ENCODE data around the gene P2RY6. TPM values are rescaled to one million over a fixed set of nuclear protein-coding genes. Genes with fewer than 3 reads are reported as not detected.

Gene P2RY6
- total RNA-seq, 4 donors from 2014 or later, result 0.38 to 0.89 (median 0.38) TPM; not detected in 1

DNA sequence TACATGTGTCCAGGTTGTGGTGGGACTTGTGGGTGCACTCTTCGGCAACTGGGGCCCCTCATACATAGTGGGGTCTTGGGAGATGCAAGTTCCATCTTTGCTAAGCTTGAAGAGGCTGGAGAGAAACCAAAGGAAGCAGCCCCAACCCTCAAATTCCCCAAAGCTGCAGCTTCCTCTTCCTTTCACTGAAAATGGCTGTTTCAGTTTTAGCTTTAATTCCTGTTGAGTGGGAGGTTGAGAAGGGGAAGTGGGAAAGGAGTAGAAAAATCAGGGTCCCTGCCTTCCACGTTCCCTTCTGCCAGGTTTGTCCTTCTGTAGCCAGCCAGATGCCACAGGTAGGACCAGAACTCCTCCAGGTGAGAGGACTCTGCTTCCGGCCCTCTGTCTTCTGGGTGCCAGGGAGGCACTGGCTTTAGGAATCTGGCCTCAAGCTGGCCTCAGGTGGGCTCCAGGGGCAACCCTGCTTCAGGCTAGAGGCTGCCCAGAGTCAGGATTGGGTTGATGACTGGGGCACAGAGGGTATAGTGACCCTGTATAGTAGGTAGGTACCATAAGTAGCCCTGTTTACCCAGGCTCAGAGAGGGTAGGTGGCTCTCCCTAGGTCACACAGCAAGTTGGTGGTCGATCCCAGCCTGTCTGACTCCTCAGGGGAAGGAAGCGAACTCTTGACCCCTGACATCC, 16.2 kb downstream of the P2RY6 start:
- Histone ChIP-seq H3K27ac (peak overlapping the region; percentile 17), H3K9me3 (no peaks in the 10 kb centered on the region), H3K27me3 (no peaks in the 10 kb centered on the region), H3K4me1 (peaks cover 19% of the 10 kb centered on the region), H3K4me3 (no peak overlapping the region), H3K36me3 (no peaks in the 10 kb centered on the region)
- TF ChIP-seq EP300 (IDR thresholded peaks at IDR 0.05) (no peak), POLR2AphosphoS5 (IDR thresholded peaks at IDR 0.05) (no peak), POLR2A (IDR thresholded peaks at IDR 0.05) (no peak)
- TF ChIP-seq, protein P1, sequence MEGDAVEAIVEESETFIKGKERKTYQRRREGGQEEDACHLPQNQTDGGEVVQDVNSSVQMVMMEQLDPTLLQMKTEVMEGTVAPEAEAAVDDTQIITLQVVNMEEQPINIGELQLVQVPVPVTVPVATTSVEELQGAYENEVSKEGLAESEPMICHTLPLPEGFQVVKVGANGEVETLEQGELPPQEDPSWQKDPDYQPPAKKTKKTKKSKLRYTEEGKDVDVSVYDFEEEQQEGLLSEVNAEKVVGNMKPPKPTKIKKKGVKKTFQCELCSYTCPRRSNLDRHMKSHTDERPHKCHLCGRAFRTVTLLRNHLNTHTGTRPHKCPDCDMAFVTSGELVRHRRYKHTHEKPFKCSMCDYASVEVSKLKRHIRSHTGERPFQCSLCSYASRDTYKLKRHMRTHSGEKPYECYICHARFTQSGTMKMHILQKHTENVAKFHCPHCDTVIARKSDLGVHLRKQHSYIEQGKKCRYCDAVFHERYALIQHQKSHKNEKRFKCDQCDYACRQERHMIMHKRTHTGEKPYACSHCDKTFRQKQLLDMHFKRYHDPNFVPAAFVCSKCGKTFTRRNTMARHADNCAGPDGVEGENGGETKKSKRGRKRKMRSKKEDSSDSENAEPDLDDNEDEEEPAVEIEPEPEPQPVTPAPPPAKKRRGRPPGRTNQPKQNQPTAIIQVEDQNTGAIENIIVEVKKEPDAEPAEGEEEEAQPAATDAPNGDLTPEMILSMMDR (IDR thresholded peaks at IDR 0.05), result no peak
- DNase-seq (ENCODE audit: low spot score in 2 of 2), result no peak
- WGBS, result 58% methylated on average over 4 of the region's 5 CpGs

DNA sequence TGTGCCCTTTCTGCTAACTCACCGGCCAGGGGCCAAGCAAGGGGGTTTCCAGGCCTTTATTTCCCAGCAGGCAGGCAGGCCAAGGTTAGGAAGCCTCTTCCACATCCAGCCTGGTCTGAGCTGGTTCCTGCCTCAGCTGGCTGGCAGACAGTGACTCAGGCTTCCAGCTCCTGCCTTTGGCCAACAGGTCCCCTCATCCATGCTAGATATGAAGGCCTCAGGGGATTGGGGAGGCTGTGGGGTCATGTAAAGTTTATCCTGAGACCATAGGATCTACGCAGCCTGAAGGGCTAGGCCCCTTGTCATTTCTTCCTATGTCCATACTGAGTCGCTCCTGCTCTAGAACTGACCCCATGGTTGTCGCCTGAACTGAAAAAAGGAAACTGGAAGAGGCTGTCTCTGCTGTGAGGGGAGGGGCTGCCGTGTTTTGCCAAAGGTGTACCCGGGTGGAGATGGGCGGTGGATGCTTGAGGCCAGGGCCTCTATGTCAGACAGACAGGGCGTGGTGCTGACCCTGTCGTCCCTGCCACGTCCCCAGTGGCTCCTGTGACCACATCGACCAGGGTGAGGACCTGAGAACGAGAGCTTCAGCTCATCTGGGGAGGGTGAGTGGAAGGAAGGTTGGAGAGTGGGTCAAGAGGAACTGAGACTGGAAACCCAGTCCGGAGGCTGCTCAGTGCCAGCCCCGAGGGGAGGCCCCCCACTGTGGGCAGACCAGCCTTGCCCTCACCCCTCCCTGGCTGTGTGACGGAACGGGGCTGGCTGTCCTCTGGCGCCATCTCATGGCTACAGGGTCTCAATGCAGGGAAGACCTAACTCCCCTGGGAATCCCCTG, 17.0 kb downstream of the P2RY6 start:
- DNase-seq (ENCODE audit: low spot score in 2 of 2), result no peak
- Histone ChIP-seq H3K4me3 (peak overlapping the region; percentile 23), H3K27me3 (no peaks in the 10 kb centered on the region), H3K9me3 (no peaks in the 10 kb centered on the region), H3K27ac (peak overlapping the region; percentile 18), H3K4me1 (peaks cover 15% of the 10 kb centered on the region), H3K36me3 (no peaks in the 10 kb centered on the region)
- WGBS, result 27% methylated on average over 14 of the region's 17 CpGs
- TF ChIP-seq, protein P1 (IDR thresholded peaks at IDR 0.05), result peak; percentile 76 to 89
- TF ChIP-seq EP300 (IDR thresholded peaks at IDR 0.05), result no peak
- TF ChIP-seq POLR2AphosphoS5 (IDR thresholded peaks at IDR 0.05), result no peak

DNA sequence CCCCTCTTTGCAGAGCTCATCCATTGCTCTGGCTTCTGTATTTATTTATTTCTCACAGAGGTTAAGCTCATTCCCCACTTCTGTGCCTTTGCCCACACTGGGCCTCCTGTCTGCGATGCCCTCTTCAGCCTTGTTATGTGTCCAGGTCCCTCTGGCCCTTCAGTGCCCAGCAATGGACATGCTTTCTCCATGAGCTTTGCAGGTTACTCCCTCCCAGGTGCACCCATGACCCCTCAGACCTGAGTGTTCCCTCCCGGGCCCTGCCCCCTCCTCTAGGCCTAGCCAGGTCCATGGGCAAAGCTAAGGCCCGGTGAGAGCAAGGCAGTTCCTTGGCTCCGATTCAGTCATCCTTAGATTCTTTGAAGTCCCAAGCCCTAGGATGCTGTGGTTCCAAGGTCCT, 18.4 kb downstream of the P2RY6 start:
- no peaks in the 10 kb centered on the region for H3K27me3 ChIP-seq
- peaks cover 15% of the 10 kb centered on the region for H3K4me1 ChIP-seq
- H3K4me3 ChIP-seq, result no peak overlapping the region
- DNase-seq (ENCODE audit: low spot score in 2 of 2), result no peak
- H3K9me3 ChIP-seq, result no peaks in the 10 kb centered on the region
- H3K27ac ChIP-seq, result no peak overlapping the region
- TF ChIP-seq POLR2AphosphoS5 (IDR thresholded peaks at IDR 0.05) (no peak), POLR2A (IDR thresholded peaks at IDR 0.05) (no peak), EP300 (IDR thresholded peaks at IDR 0.05) (no peak)
- TF ChIP-seq, protein P1 (IDR thresholded peaks at IDR 0.05), result no peak
- WGBS, result 87% methylated on average over 4 of the region's 4 CpGs
- no peaks in the 10 kb centered on the region for H3K36me3 ChIP-seq

DNA sequence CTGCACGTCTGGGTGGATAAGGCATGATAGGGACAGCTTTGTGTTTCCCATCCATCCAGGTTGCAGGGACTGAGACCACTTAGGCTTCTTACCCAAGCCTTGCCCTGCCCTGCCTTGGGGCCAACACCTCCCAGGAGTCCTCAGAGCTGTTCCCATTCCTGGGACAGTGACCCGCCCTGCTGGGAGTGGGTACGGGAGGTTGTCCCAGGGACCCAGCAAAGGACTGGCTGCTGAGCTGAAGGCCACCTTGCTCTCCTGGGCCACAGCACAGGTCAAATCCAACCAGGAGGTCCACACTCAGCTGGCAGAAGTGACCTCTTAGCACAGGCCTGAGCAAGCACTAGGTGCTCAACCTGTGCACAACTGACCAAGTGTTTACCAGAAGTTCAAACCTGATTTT, 19.1 kb downstream of the P2RY6 start:
- no peak for DNase-seq (ENCODE audit: low spot score in 2 of 2)
- TF ChIP-seq POLR2A (IDR thresholded peaks at IDR 0.05), result no peak
- TF ChIP-seq POLR2AphosphoS5 (IDR thresholded peaks at IDR 0.05), result no peak
- TF ChIP-seq, protein P1 (IDR thresholded peaks at IDR 0.05), result no peak
- no peak overlapping the region for H3K27ac ChIP-seq
- H3K27me3 ChIP-seq, result no peaks in the 10 kb centered on the region
- H3K36me3 ChIP-seq, result no peaks in the 10 kb centered on the region
- no peaks in the 10 kb centered on the region for H3K9me3 ChIP-seq
- no peak overlapping the region for H3K4me3 ChIP-seq
- whole genome bisulfite sequencing, result 100% methylated on average over 1 of the region's 3 CpGs
- H3K4me1 ChIP-seq, result peaks cover 15% of the 10 kb centered on the region

All from suprapubic skin (tissue), 4 donors.